Measurements from ENCODE around the gene GFRA1.
A peak's percentile ranks its signal among the peaks of the same experiment; 100 is the strongest.

Gene GFRA1, protein sequence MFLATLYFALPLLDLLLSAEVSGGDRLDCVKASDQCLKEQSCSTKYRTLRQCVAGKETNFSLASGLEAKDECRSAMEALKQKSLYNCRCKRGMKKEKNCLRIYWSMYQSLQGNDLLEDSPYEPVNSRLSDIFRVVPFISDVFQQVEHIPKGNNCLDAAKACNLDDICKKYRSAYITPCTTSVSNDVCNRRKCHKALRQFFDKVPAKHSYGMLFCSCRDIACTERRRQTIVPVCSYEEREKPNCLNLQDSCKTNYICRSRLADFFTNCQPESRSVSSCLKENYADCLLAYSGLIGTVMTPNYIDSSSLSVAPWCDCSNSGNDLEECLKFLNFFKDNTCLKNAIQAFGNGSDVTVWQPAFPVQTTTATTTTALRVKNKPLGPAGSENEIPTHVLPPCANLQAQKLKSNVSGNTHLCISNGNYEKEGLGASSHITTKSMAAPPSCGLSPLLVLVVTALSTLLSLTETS

DNA sequence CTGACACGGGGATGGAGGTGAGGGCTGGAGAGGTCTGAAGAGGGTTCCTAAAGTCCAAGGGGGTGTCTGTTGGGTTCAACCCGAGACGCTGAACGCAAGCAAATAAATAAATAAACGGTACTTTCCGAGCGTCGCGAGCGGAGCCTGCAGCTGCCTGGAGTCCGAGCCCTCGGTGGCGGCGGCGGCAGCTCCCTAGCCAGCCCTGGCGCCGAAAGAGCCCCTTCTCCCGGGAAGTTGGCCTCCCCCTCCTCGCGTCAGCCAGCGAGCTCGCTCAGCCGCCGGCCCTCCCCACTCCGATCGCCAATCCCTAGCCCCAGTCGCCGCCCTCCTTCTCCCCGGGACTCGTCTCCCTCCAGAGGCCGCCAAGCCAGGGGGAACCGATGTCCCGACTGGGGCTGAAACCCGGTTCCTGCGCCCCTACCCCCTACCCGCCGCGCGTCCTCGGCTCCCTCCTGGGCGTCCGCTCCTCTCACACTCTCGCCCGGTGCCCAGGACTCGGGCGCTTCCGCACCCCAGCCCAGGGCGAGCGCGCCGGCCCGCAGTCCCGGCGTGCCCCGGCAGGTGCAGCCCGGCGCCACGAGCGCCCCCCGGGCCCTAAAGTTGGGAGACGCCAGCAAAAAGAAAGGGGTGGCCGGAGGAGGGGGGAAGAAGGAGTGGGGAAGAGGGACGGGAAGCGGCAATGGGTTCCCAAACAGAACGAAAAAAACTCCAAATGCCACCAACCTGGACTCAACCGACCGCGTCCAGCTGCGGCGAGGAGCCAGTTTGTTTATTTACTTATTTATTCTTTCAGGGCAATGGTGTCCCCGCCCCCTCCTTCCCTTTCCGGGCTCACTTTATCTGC lies at the start of gene GFRA1:
GFRA1 (minus strand) TSS at position 767 of the 844 bp plus-strand sequence. CDS start 1,177 bp downstream, outside the sequence.
- no peak for DNase-seq
- H3K27me3 Mint-ChIP-seq, result peaks cover 83% of the 10 kb centered on the region
- H3K4me3 Mint-ChIP-seq, result peak within 1 kb of the TSS; percentile 61
- H3K27ac Mint-ChIP-seq, result peak within 1 kb of the TSS; percentile 37
- no peaks in the 10 kb centered on the region for H3K36me3 Mint-ChIP-seq (ENCODE audit: low read depth)
- H3K9me3 Mint-ChIP-seq, result no peaks in the 10 kb centered on the region
- H3K4me1 Mint-ChIP-seq (ENCODE audit: low read depth), result peaks cover 11% of the 10 kb centered on the region

DNA sequence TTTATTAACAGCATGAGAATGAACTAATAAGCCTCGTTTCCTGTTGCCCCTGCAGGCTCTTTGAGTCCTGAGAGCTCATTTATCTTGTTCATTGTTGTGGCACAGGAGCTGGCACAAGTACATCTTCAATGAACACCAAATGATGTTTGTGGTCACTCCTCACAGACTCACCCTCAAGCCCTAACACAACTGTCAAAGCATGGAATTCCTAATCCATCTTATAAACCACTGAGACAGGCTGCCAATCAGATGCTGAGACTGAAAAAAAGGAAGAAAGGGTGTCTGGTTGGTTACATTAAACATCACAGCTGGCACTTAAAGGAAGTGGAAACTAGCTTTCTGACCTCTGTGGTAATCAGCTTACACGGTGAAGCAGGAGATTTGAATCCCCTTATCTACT lies 43.5 kb upstream of the GFRA1 start:
- DNase-seq, result no peak
- Mint-ChIP-seq H3K9me3 (no peaks in the 10 kb centered on the region), H3K4me3 (no peak overlapping the region), H3K4me1 (ENCODE audit: low read depth) (peaks cover 9% of the 10 kb centered on the region), H3K27me3 (no peaks in the 10 kb centered on the region), H3K36me3 (ENCODE audit: low read depth) (no peaks in the 10 kb centered on the region), H3K27ac (no peak overlapping the region)

DNA sequence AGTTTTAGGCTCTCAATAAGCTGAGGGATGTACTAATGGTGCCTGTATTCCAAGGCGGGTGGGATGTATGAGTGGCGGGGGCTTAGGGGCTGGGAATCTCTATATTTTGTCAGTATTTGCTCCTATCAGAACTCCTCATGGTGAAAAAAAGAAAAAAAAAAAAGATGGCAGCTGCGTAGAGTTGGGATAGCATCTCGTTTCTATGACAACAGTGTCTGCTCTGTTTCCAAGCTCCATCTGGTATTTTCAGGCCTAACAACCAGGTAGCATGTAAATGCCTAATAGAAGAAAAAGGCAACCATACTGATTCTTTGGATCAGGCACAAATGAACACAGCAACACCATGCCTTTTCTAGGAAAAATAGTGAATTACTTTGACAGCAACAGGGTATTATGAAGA lies 39.5 kb upstream of the GFRA1 start:
- Mint-ChIP-seq H3K27me3 (no peaks in the 10 kb centered on the region), H3K4me3 (no peak overlapping the region), H3K9me3 (no peaks in the 10 kb centered on the region), H3K27ac (no peak overlapping the region), H3K36me3 (ENCODE audit: low read depth) (no peaks in the 10 kb centered on the region), H3K4me1 (ENCODE audit: low read depth) (peaks cover 9% of the 10 kb centered on the region)
- no peak for DNase-seq

DNA sequence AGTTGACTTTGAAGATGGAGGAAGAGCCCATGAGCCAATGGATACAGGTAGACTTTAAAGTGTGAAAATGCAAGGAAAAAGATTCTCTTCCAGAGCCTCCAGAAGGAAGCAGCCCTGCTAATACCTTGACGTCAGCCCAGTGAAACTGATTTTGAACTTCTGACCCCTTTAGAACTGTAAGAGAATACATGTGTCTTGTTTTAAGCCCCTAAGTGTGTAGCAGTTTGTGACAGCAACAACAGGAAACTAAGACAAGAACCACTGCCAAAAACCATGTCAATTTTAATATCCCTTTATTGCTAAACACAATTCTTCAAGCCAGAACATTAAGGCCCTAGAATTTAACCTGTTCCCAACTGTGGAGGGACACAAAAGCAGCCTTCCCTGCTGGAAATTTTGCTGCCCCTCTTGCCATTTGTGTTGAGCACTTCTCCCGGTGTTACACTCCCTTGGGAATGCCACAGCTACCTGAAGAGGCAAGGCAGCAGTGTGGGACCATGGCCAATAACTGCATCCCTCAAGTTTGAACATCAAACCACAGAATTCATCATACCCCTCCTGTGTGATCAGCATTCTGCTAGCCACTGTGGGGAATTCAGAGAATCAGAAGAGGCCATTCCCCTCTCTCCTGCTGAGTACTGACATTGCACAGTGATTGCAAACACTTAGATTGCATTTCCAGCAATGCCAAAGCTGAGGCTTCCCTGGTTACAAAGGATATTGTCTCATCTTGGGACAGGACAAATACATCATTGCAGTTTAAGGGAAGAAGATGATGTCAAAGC lies 38.9 kb upstream of the GFRA1 start:
- H3K9me3 Mint-ChIP-seq, result no peaks in the 10 kb centered on the region
- H3K4me1 Mint-ChIP-seq (ENCODE audit: low read depth), result peaks cover 5% of the 10 kb centered on the region
- H3K36me3 Mint-ChIP-seq (ENCODE audit: low read depth), result no peaks in the 10 kb centered on the region
- no peaks in the 10 kb centered on the region for H3K27me3 Mint-ChIP-seq
- DNase-seq, result no peak
- no peak overlapping the region for H3K27ac Mint-ChIP-seq
- no peak overlapping the region for H3K4me3 Mint-ChIP-seq

DNA sequence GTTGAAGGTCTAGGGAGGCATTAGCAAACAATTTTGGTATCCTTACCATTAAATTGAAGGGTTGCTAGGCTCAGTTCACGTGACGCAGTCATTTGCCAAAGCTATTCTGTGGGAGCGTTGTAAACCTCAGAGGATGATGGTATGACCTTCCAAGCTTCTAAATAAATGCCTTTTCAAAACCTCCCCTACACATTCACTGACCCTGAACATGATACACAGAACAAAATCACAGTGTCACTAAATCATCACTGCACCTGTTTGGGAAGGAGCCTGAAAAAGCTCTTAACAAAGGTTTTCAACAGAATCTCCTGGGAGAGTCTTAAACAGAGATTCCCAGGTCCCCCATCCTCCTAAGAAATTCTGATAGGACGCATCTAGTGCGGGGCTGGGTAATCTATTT lies 38.0 kb upstream of the GFRA1 start:
- no peak overlapping the region for H3K4me3 Mint-ChIP-seq
- DNase-seq, result no peak
- no peaks in the 10 kb centered on the region for H3K4me1 Mint-ChIP-seq (ENCODE audit: low read depth)
- H3K27me3 Mint-ChIP-seq, result no peaks in the 10 kb centered on the region
- H3K9me3 Mint-ChIP-seq, result no peaks in the 10 kb centered on the region
- H3K27ac Mint-ChIP-seq, result no peak overlapping the region
- H3K36me3 Mint-ChIP-seq (ENCODE audit: low read depth), result no peaks in the 10 kb centered on the region

DNA sequence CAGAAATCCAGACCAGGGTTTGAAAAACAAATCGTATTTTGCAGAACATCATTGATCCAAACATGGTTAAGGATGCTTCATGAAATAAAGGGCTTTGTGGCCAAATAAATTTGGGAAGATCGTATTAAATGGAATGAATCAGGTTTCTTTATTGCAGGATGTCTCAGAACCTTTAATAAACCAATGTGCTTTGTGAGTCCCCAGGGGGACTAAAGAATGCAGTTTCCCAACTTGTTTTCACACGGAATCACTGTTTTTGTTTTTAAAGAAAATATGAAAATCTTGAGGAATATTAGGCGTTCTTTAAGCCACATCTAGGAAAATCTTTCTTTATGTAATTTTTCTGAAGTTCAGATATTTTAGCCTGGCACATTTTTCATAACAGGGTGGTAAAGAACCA lies 34.4 kb upstream of the GFRA1 start:
- H3K36me3 Mint-ChIP-seq (ENCODE audit: low read depth), result no peaks in the 10 kb centered on the region
- peaks cover 3% of the 10 kb centered on the region for H3K9me3 Mint-ChIP-seq
- H3K4me3 Mint-ChIP-seq, result no peak overlapping the region
- H3K27ac Mint-ChIP-seq, result no peak overlapping the region
- no peak for DNase-seq
- H3K4me1 Mint-ChIP-seq (ENCODE audit: low read depth), result no peaks in the 10 kb centered on the region
- H3K27me3 Mint-ChIP-seq, result no peaks in the 10 kb centered on the region

DNA sequence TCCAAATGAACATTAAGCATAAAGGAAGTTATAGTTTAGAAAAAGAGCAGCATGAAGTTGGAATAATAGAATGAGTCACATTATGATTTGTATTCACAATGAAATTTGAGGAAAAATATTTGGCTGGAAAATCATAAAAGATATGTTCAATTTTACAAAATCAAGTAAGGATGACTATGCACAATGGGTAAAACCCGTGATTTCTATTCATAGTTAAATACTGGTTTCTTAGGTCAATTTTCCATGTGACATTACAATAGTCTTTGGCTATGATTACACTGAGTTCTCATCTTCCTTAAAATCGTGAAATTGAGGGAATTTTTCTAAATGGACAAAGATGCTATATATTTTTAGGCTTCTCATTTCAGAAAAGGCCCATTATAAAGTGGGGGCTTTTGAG lies 33.8 kb upstream of the GFRA1 start:
- Mint-ChIP-seq H3K27ac (no peak overlapping the region), H3K36me3 (ENCODE audit: low read depth) (no peaks in the 10 kb centered on the region), H3K4me1 (ENCODE audit: low read depth) (no peaks in the 10 kb centered on the region), H3K9me3 (peaks cover 4% of the 10 kb centered on the region), H3K4me3 (no peak overlapping the region), H3K27me3 (no peaks in the 10 kb centered on the region)
- DNase-seq, result no peak

DNA sequence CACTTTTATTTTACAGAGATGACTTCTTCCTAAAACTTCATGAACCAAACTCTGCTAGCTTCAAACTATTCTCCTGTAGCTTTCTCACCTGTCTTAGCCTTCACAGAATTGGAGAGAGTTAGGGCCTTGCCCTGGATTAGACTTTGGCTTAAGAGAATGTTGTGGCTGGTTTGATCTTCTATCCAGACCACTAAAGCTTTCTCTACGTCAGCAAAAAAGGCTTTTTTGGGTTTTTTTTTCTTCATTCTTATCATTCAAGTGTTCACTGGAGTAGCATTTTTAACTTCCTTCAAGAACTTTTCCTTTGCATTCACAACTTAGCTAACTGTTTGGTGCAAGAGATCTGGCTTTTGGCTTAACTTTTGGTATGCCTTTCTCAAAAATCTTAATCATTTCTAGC lies 31.9 kb upstream of the GFRA1 start:
- no peaks in the 10 kb centered on the region for H3K36me3 Mint-ChIP-seq (ENCODE audit: low read depth)
- no peak for DNase-seq
- H3K27me3 Mint-ChIP-seq, result no peaks in the 10 kb centered on the region

DNA sequence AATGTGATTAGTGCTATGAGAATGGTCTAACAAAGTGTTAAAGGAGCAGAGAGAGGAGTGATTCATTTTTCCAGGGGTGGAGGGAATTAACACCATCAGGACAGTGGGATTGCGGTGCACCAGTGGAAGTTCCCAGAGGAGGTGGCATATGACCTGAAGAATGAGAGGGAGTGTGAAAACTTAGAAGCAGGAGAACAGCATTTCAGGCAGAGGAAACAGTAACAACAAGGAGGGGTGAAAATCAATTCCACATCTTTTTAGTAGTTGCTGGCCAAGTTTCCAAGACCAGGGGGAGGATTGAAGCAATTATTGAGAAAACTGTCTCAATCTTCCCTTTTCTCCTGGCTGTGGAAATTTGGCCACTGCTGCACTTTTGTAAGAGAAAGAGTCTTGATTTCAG lies 27.5 kb upstream of the GFRA1 start:
- no peak overlapping the region for H3K4me3 Mint-ChIP-seq
- H3K36me3 Mint-ChIP-seq (ENCODE audit: low read depth), result no peaks in the 10 kb centered on the region
- no peaks in the 10 kb centered on the region for H3K4me1 Mint-ChIP-seq (ENCODE audit: low read depth)
- DNase-seq, result no peak
- no peak overlapping the region for H3K27ac Mint-ChIP-seq
- H3K9me3 Mint-ChIP-seq, result peaks cover 4% of the 10 kb centered on the region
- H3K27me3 Mint-ChIP-seq, result no peaks in the 10 kb centered on the region

More for the DNA sequence above, 31.9 kb upstream of the GFRA1 start:
- H3K4me1 Mint-ChIP-seq (ENCODE audit: low read depth), result no peaks in the 10 kb centered on the region
- H3K4me3 Mint-ChIP-seq, result no peak overlapping the region
- H3K27ac Mint-ChIP-seq, result no peak overlapping the region
- peaks cover 4% of the 10 kb centered on the region for H3K9me3 Mint-ChIP-seq

DNA sequence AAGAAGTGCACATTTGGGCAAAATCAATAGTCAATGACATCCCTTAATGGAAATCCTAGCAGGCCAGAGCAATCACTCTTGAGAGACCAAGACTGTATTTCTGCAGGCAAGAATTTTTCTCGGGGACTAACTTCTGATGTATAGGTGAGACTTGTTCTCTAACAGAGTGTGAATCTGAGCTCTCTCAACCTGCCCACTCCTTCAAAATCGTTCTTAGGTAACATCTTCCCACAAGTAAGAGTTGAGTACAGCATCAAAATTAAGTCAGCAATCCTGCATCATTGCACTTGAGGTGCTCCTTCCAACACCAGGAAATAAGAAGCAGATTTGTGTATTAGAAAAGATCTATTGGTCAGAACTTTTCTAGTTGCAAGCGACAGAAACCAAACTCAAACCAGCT lies 25.6 kb upstream of the GFRA1 start:
- Mint-ChIP-seq H3K9me3 (peaks cover 4% of the 10 kb centered on the region), H3K4me3 (no peak overlapping the region), H3K27me3 (no peaks in the 10 kb centered on the region), H3K36me3 (ENCODE audit: low read depth) (no peaks in the 10 kb centered on the region), H3K27ac (no peak overlapping the region), H3K4me1 (ENCODE audit: low read depth) (no peaks in the 10 kb centered on the region)
- no peak for DNase-seq

DNA sequence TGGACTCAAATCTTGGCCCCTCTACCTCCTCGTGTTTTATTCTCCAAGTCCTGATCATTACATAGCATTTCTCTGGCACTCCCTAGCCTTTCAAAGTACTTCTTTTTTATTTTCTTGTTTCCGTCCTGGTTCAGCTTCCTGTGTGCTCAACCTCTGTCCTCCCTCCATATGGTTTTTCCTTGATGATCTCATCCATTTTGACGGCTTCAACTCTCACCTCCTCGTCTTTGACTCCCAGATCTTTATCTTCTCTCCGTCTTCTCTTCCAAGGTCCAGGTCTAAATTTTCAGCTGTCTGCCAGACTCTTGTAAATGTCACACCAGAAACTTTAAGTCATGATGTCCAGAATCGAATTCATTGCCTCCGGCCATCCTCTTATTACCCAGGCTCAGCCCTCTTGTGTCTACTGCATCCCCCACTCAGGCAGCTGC lies 23.3 kb upstream of the GFRA1 start:
- Mint-ChIP-seq H3K4me3 (no peak overlapping the region), H3K27ac (no peak overlapping the region), H3K36me3 (ENCODE audit: low read depth) (no peaks in the 10 kb centered on the region), H3K4me1 (ENCODE audit: low read depth) (no peaks in the 10 kb centered on the region), H3K27me3 (no peaks in the 10 kb centered on the region), H3K9me3 (no peaks in the 10 kb centered on the region)
- DNase-seq, result no peak

DNA sequence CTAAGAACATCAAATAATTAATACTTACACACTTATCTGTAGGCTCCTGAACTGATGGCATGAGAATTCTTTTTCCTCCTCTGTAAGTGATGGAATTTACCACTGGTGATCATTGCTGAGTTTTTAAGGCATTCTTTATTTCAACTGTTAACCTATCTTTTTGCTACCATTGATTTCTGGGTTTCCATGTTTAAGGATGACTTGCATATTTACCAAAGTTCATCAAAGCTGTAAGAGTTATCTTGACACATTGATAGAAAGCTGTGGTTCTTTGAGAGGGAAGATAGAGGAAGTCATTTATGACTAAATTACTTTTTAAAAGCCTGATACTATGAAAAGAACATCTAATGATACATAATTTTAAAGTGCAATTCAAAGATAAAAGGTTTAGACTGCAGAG lies 19.5 kb upstream of the GFRA1 start:
- Mint-ChIP-seq H3K4me1 (ENCODE audit: low read depth) (no peaks in the 10 kb centered on the region), H3K9me3 (no peaks in the 10 kb centered on the region), H3K36me3 (ENCODE audit: low read depth) (no peaks in the 10 kb centered on the region), H3K4me3 (no peak overlapping the region), H3K27ac (no peak overlapping the region), H3K27me3 (peaks cover 4% of the 10 kb centered on the region)
- no peak for DNase-seq

DNA sequence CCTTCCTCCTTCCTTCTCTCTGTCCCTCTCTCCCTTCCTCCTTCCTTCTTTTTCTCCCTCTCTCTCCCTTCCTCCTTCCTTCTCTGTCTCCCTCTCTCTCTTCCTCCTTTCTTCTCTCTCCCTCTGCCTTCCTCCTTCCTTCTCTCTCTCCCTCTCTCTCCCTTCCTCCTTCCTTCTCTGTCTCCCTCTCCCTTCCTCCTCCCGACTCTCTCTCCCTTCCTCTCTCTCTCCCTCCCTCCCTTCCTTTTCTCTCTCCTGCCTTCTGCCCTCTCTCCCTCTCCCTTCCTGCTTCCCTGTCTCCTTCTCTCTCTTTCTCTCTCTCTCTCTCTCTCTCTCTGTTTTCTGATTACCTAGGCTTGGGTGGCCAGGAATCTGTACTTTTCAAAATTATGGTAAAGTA lies 16.6 kb upstream of the GFRA1 start:
- H3K27me3 Mint-ChIP-seq, result peaks cover 4% of the 10 kb centered on the region
- H3K9me3 Mint-ChIP-seq, result no peaks in the 10 kb centered on the region
- no peaks in the 10 kb centered on the region for H3K36me3 Mint-ChIP-seq (ENCODE audit: low read depth)
- no peak overlapping the region for H3K27ac Mint-ChIP-seq
- H3K4me1 Mint-ChIP-seq (ENCODE audit: low read depth), result no peaks in the 10 kb centered on the region
- no peak for DNase-seq
- no peak overlapping the region for H3K4me3 Mint-ChIP-seq

DNA sequence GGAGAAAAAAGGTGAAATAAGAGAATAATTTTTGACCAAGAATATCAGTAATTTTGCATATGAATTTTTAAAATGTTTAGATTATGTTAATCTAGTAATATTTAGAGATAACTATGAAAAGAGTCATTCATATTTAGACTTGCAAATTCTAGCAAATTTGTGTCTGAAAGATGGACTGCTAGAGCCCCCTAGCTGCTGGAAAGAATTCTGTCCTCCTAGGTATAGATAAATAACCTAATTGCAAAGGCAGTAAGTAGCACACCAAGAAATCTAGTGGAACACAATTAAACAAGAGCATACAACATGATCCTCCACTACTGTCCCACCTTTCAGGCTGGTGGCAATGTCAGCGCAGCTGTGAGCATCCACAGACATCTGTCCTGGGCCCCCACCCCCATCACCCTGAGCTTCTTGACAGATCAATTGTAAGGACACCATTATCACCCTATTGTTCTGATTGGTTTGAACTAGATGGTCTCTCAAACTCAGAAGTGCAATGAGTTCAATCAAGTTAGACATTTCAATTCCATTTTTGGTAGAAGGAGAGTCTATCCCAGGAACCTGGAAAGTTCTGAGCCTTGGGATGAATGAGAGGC lies 15.0 kb upstream of the GFRA1 start:
- H3K27ac Mint-ChIP-seq, result no peak overlapping the region
- H3K4me1 Mint-ChIP-seq (ENCODE audit: low read depth), result no peaks in the 10 kb centered on the region
- H3K4me3 Mint-ChIP-seq, result no peak overlapping the region
- DNase-seq, result no peak
- H3K9me3 Mint-ChIP-seq, result no peaks in the 10 kb centered on the region
- peaks cover 4% of the 10 kb centered on the region for H3K27me3 Mint-ChIP-seq
- no peaks in the 10 kb centered on the region for H3K36me3 Mint-ChIP-seq (ENCODE audit: low read depth)
